22Rv1 (cell line): Measurements from ENCODE around the gene SKA2.
"Not testable (repeated sequence)": the region's sequence is repeated elsewhere in the genome, so short reads cannot be mapped to it uniquely, and the experiment has no call there.

Source experiments
- H3K27ac ChIP-seq: fragments of 450-650 bp; 2 replicates; pipeline ENCODE4 v1.5.1; 2017
- CTCF ChIP-seq: fragments of 450-650 bp; IDR thresholded peaks from 2 replicates; pipeline ENCODE4 v1.5.1; 2017; ENCODE audit warnings: mild to moderate bottlenecking
- ZFX ChIP-seq: fragments of 450-650 bp; IDR thresholded peaks from 2 replicates; pipeline ENCODE4 v1.6.1; 2017; ENCODE audit warnings: antibody characterized with exemption, borderline replicate concordance

Gene SKA2

GRCh38 chr17:59181481-59181880 is 26.5 kb upstream of the SKA2 start:
- no peak overlapping the region for H3K27ac ChIP-seq
- TF ChIP-seq CTCF, result no peak
- TF ChIP-seq ZFX, result no peak

GRCh38 chr17:59180626-59181025 is 25.6 kb upstream of the SKA2 start:
- no peak overlapping the region for H3K27ac ChIP-seq
- no peak for TF ChIP-seq CTCF
- TF ChIP-seq ZFX, result no peak

- H3K27ac ChIP-seq, result not testable (repeated sequence)
These were observed 24.6 kb upstream of the SKA2 start for GRCh38 chr17:59179601-59180000.

GRCh38 chr17:59178266-59178985 is 23.4 kb upstream of the SKA2 start:
- TF ChIP-seq ZFX, result no peak
- TF ChIP-seq CTCF, result no peak

GRCh38 chr17:59175076-59175475 is 20.1 kb upstream of the SKA2 start:
- no peak overlapping the region for H3K27ac ChIP-seq
- TF ChIP-seq CTCF (no peak), ZFX (no peak)

More at GRCh38 chr17:59178266-59178985, 23.4 kb upstream of the SKA2 start:
- no peak overlapping the region for H3K27ac ChIP-seq

- TF ChIP-seq ZFX, result no peak
- TF ChIP-seq CTCF, result no peak
- H3K27ac ChIP-seq, result no peak overlapping the region
These were observed 19.7 kb upstream of the SKA2 start for GRCh38 chr17:59174671-59175070.

- TF ChIP-seq ZFX (no peak), CTCF (no peak)
These were observed 17.5 kb upstream of the SKA2 start for GRCh38 chr17:59172436-59173004.

More at GRCh38 chr17:59172436-59173004, 17.5 kb upstream of the SKA2 start:
- H3K27ac ChIP-seq, result no peak overlapping the region
